Upper lobe of left lung (tissue), 6 donors: ENCODE data around the gene MAGEA6. TPM values are rescaled to one million over a fixed set of nuclear protein-coding genes. Genes with fewer than 3 reads are reported as not detected.

Source experiments
- ATAC-seq, 2 donors: fragments of 200-7000 bp; cut with Tn5 transposase; one replicate each; pipeline ENCODE4 v1.9.1; 2022; ENCODE audit warnings: mild to moderate bottlenecking in 2 of 2, moderate library complexity in 2 of 2; ENCODE audit not compliant: low FRiP score in 2 of 2
- DNase-seq, 2 donors: peaks; one replicate each; pipeline ENCODE4 v3.0.0-alpha.2; 2019 to 2020
- H3K27ac ChIP-seq, 4 donors: fragments of 200-600 bp; sonication (generic); one replicate each; pipeline ENCODE4 v1.5.1; 2016 to 2019
- H3K27me3 ChIP-seq, 4 donors: fragments of 200-600 bp; sonication (generic); one replicate each; pipeline ENCODE4 v1.5.1; 2017 to 2019
- H3K36me3 ChIP-seq, 4 donors: fragments of 200-600 bp; sonication (generic); one replicate each; pipeline ENCODE4 v1.5.1; 2016 to 2019
- H3K4me1 ChIP-seq, 4 donors: fragments of 200-600 bp; sonication (generic); one replicate each; pipeline ENCODE4 v1.5.1; 2018 to 2019
- H3K4me3 ChIP-seq, 4 donors: fragments of 200-600 bp; sonication (generic); one replicate each; pipeline ENCODE4 v1.5.1; 2017 to 2019; ENCODE audit warnings: mild to moderate bottlenecking in 2 of 4, moderate library complexity in 1 of 4
- H3K9me3 ChIP-seq, 4 donors: fragments of 200-600 bp; sonication (generic); one replicate each; pipeline ENCODE4 v1.5.1; 2018 to 2019
- EP300 ChIP-seq, 4 donors: sonication (generic); formaldehyde crosslinking; IDR thresholded peaks; one replicate each; pipeline ENCODE4 v1.5.1; 2017; ENCODE audit warnings: antibody characterized with exemption in 4 of 4, control low read depth in 2 of 4
- POLR2A ChIP-seq, 4 donors: fragments of 450-650 bp; IDR thresholded peaks; one replicate each; pipeline ENCODE4 v1.5.1; 2016 to 2017; ENCODE audit warnings: antibody characterized with exemption in 4 of 4, mild to moderate bottlenecking in 2 of 4
- POLR2AphosphoS5 ChIP-seq, 2 donors: sonication (generic); formaldehyde crosslinking; IDR thresholded peaks; one replicate each; pipeline ENCODE4 v1.5.1; 2017; ENCODE audit warnings: antibody characterized with exemption in 2 of 2
- WGBS, 2 donors: methylation state at CpG; one replicate each; pipeline ENCODE4 v1.1.5; 2017 to 2018; 5-methylcytosine and 5-hydroxymethylcytosine counted together
- total RNA-seq, 6 donors: library from RNA; depleted of rRNA in 4 of 6; stranded (reverse); fragments of >200 nt in 4 of 6; gene quantifications; one replicate each; pipeline versions ENCODE4 v1.1.0 to v1.2.1, GENCODE V29; 2016 to 2021
- TF ChIP-seq, protein P1 (sequence below), 6 experiments: fragments of 450-650 bp in 4 of 6; fragments of 200-600 bp in 2 of 6; sonication (generic) in 2 of 6; IDR thresholded peaks; one replicate each; pipeline ENCODE4 v1.5.1; 2016 to 2019; ENCODE audit warnings: antibody characterized with exemption in 6 of 6
- donor health status: DM: no; HTN: no; CAD: no; lungs with moderate emphysema.
- donor health status: DM: no; HTN: yes; CAD: no; lungs with severe emphysema.

The MAGEA6 gene
- total RNA-seq, 6 donors from 2014 or later = 0.31 TPM; not detected in 5

DNA sequence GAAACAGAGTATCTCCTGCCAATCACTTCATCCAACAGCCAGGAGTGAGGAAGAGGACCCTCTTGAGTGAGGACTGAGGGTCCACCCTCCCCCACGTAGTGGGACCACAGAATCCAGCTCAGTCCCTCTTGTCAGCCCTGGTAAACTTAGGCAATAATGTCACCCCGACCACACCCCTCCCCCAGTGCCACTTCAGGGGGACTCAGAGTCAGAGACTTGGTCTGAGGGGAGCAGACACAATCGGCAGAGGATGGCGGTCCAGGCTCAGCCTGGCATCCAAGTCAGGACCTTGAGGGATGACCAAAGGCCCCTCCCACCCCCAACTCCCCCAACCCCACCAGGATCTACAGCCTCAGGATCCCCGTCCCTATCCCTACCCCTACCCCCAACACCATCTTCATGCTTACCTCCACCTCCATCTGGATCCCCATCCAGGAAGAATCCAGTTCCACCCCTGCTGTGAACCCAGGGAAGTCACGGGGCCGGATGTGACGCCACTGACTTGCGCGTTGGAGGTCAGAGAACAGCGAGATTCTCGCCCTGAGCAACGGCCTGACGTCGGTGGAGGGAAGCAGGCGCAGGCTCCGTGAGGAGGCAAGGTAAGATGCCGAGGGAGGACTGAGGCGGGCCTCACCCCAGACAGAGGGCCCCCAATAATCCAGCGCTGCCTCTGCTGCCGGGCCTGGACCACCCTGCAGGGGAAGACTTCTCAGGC, 36.1 kb downstream of the MAGEA6 start, which contains the start of the genes CSAG1 and MAGEA12:
Gene CSAG1, minus strand, starts transcription at position 461 of the 715 bp plus-strand sequence. CDS start 1,261 bp downstream, outside the sequence.
Gene MAGEA12, plus strand, starts transcription at position 497 of the 715 bp plus-strand sequence. CDS start 2,405 bp downstream, outside the sequence.
- WGBS, 2 donors = 82 to 89% methylated on average over 8 to 9 of the region's 21 CpGs

DNA sequence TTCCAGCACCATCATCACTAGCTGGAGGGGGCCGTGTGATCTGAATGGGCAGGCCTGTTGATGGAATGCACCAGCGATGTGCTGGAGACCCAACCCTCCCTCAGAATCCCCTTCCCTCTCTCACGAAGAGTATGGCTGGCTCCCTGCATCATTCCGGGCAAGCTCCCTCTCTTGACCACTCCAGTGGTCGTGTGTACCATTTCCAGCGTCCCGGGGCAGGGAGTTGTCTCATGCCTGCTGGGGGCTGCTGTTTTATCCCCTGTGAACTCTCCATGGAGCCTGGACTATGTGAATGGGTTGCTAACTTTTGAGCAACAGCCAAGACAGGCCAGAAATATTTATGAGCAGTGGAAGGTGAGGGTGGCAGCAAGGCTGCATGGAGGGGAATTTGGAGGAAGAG, 44.1 kb downstream of the MAGEA6 start:
- DNase-seq (no peak), ATAC-seq (no peak)
- Histone ChIP-seq H3K4me3 (no peak overlapping the region), H3K36me3 (no peaks in the 10 kb centered on the region), H3K4me1 (no peaks in the 10 kb centered on the region), H3K9me3 (no peaks in the 10 kb centered on the region), H3K27ac (no peak overlapping the region), H3K27me3 (no peaks in the 10 kb centered on the region)
- TF ChIP-seq, protein P1, sequence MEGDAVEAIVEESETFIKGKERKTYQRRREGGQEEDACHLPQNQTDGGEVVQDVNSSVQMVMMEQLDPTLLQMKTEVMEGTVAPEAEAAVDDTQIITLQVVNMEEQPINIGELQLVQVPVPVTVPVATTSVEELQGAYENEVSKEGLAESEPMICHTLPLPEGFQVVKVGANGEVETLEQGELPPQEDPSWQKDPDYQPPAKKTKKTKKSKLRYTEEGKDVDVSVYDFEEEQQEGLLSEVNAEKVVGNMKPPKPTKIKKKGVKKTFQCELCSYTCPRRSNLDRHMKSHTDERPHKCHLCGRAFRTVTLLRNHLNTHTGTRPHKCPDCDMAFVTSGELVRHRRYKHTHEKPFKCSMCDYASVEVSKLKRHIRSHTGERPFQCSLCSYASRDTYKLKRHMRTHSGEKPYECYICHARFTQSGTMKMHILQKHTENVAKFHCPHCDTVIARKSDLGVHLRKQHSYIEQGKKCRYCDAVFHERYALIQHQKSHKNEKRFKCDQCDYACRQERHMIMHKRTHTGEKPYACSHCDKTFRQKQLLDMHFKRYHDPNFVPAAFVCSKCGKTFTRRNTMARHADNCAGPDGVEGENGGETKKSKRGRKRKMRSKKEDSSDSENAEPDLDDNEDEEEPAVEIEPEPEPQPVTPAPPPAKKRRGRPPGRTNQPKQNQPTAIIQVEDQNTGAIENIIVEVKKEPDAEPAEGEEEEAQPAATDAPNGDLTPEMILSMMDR (IDR thresholded peaks at IDR 0.05) = no peak
- TF ChIP-seq POLR2A (IDR thresholded peaks at IDR 0.05) = no peak
- TF ChIP-seq POLR2AphosphoS5 (IDR thresholded peaks at IDR 0.05) = no peak
- TF ChIP-seq EP300 (IDR thresholded peaks at IDR 0.05) = no peak
- 65 to 75% methylated on average over 3 to 7 of the region's 7 CpGs for WGBS, 2 donors

More for the DNA sequence above, 36.1 kb downstream of the MAGEA6 start, which contains the start of the genes CSAG1 and MAGEA12:
- ATAC-seq = no peak
- TF ChIP-seq, protein P1 (IDR thresholded peaks at IDR 0.05) = no peak
- TF ChIP-seq POLR2AphosphoS5 (IDR thresholded peaks at IDR 0.05) = no peak
- no peak for TF ChIP-seq EP300 (IDR thresholded peaks at IDR 0.05)
- TF ChIP-seq POLR2A (IDR thresholded peaks at IDR 0.05) = no peak
- no peaks in the 10 kb centered on the region for H3K27me3 ChIP-seq
- DNase-seq = peak in 1 of 2 donors; percentile 11
- no peak within 1 kb of the TSS for H3K27ac ChIP-seq
- H3K9me3 ChIP-seq = no peaks in the 10 kb centered on the region
- H3K4me1 ChIP-seq = no peaks in the 10 kb centered on the region
- no peaks in the 10 kb centered on the region for H3K36me3 ChIP-seq
- no peak within 1 kb of the TSS for H3K4me3 ChIP-seq

Other genes with a start within 250 kb of the MAGEA6 start
- gene GABRQ, start 131.8 kb downstream of the MAGEA6 start, total RNA-seq = not detected
- under 1 TPM in 2 of 6 donors, not detected in 4; 0.20 to 0.51 TPM for gene MAGEA3, start 70.9 kb downstream of the MAGEA6 start, total RNA-seq
- gene CSAG2, start 60.4 kb downstream of the MAGEA6 start, total RNA-seq = not detected
- gene MAGEA2B, start 55.1 kb downstream of the MAGEA6 start, total RNA-seq = not detected
- not detected for gene CSAG1, start 36.0 kb downstream of the MAGEA6 start, total RNA-seq
- gene MAGEA12, start 35.9 kb downstream of the MAGEA6 start, total RNA-seq = under 1 TPM in 2 of 6 donors, not detected in 4; 0.20 to 0.37 TPM
- gene MAGEA2, start 15.8 kb downstream of the MAGEA6 start, total RNA-seq = under 1 TPM in 1 of 6 donors, not detected in 5; 0.20 TPM
- not detected for gene CSAG3, start 10.5 kb downstream of the MAGEA6 start, total RNA-seq
- 10 to 100 TPM; 21.1 to 89.4 (median 32.5) TPM for gene CETN2, start 61.1 kb upstream of the MAGEA6 start, total RNA-seq
- 10 to 100 TPM in 5 of 6 donors, 1 to 10 TPM in 1; 5.2 to 26.0 (median 21.1) TPM for gene NSDHL, start 61.4 kb upstream of the MAGEA6 start, total RNA-seq
- gene ZNF185, start 128.4 kb upstream of the MAGEA6 start, total RNA-seq = 10 to 100 TPM; 13.6 to 26.4 (median 19.9) TPM
- not detected for gene PNMA5, start 224.4 kb upstream of the MAGEA6 start, total RNA-seq